ENCODE results near the gene TMEM235.

Gene TMEM235

GRCh38 chr17:78230996-78231935 is at the start of gene TMEM235:
Gene TMEM235, plus strand, starts transcription at chr17:78231631. Its CDS starts 393 bp downstream, at chr17:78232024.
- DNase-seq (ENCODE audit: low read depth): no peak

DNA sequence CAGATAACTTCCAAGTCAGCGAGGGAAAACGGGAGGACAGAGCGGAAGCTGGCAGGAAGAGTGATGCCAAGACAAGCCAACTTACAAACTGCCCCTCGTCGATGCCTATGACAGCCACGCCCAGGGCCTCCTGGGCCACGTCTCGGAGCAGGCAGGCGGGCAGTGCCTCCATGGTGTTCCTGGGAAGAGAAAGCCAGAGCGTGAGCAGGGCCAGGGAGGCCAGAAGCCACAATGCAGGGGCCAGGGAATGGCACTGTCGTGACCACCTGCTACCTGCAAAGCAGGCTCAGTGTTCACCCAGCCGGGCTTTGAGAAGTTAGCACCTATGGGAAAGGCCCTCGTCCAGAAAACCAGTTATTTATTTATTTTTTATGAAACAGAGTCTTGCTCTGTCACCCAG is 48.9 kb upstream of the TMEM235 start:
- no peak for DNase-seq (ENCODE audit: low read depth)

GRCh38 chr17:78183916-78184315 is 47.5 kb upstream of the TMEM235 start:
- DNase-seq (ENCODE audit: low read depth): no peak

DNA sequence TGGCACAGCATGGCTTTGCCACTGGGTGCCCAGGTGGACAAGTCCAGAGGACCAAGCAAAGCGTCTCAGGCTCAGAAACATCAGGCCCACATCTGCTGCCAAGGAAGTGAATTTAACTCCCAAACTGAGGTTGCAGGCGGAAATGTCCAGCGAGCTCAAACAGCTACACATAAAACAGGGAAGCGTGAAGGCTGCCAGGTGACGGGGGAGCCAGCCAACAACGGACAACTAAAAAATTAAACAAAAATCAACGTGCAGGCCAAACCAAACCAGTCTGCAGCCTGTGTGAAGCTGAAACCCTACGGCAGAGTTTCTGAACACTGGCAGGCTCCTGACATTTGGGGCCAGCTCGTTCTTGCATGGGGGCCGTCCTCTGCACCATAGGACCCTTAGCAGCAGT is 47.1 kb upstream of the TMEM235 start:
- no peak for DNase-seq (ENCODE audit: low read depth)

DNA sequence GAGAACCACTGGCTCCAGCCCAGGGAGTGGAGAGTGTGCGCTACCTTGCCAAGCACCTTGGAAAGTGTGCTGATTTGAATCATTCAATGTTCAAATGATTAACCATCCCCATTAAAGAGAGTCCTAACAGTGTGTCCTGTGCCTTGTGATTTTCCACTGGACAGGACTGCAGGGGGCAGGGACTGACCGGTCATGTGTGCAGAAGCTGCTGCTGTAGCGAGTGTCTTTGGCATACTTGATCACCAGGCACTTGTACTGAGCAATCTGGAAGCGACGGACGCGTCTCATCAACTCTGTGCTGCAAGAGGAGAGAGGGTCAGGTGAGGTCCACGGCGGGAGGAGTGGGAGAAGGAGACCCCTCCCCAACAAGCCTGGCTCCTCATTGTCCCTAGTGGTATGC is 46.6 kb upstream of the TMEM235 start:
- DNase-seq (ENCODE audit: low read depth): no peak

DNA sequence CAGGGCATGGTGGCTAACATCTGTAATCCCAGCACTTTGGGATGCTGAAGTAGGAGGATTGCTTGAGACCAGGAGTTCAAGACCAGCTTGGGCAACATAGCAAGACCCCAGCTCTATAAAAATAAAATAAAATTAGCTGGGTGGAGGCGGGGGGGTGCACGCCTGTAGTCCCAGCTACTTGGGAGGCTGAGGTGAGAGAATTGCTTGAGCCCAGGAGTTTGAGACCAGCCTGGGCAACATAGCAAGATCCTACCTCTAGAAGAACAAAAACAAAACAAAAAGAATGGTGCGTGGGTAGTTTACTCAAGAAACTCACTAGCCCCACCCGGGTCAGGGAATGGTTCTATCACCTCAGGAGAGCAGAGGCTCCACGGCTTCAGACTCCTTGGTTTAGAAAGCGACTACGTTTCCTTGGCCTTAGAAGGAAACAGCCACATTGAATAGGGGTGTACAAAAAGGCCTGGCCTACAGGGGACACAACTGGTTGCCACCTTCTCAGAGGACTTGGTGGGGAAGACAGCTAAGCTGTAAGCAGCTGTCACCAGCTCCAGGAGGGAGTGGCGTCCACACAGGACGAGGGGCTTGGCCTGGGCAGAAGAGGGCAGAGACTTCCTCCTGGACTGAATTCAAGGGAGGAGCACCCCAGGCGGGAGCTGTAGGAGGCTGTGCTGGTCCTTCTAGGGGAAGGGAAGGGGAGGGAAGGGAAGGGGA is 45.3 kb upstream of the TMEM235 start:
- no peak for DNase-seq (ENCODE audit: low read depth)

DNA sequence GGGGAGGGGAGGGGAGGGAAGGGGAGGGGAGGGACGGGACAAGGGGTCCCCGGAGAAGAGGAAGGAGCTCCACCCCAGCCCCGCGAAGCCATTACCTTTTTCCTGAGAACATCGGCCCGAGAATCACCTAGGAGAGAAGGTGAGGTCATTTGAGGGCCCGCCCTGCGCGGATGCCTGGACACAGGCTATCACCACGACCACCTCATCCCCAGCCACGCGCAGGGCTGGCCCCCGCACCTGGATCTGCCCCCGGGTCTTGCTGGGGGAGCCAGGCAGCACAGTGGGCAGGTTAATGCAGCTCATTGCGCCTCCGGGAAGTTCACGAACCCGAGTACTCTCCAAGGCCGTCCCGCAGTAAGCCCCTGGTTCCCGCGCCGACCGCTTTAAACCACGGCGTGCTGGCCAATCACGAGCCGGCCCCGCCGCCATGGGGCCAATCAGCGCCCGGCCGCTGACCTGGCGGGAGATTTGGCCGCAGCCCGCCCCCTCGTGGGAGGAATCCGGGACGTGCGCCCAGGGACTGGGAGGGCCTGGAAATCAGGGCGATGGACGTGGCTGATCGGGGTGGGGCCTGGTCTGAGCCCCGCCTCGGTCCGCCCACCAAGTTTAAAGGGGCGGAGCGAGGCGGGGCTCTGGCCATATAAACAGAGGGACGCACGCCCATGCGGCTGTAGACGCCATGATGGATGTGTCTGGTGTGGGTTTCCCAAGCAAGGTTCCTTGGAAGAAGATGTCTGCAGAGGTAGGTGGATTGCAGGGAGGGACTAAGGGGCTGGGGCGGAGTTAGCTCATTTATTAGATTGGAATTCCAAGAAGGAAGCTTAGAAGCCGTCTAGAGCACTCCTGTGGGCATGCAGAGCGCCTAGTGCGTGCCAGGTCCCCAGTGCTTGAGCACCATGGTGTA is 44.5 kb upstream of the TMEM235 start, which contains the start of the genes AFMID and TK1:
TSS of gene AFMID (plus strand) at position 671 of the 904 bp plus-strand sequence. CDS start at position 680, 9 bp downstream.
TSS of gene TK1 (minus strand) at position 361 of the 904 bp plus-strand sequence. CDS start at position 303, 58 bp downstream.
- DNase-seq (ENCODE audit: low read depth): peak; percentile 96

DNA sequence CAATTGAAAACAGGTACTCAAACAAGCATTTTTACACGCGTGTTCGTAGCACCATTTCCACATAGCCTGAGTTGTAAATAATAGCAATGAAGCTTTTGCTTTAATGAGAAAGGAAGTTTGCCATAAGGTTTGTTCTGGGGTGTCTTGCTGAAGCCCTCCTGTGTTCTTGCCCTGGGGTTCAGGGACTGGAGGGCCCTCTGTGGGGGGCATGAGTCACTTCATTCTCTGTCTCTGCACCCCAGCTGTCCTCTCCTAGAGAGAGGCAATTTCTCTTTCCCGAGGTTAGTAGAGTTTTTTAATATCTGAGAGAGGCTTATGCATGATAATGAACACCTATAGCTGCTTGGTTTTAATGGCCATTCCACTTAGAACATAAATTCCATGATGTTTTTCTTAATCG is 34.7 kb upstream of the TMEM235 start:
- no peak for DNase-seq (ENCODE audit: low read depth)

- no peak for DNase-seq (ENCODE audit: low read depth)
Observed at GRCh38 chr17:78197147-78197832, 34.1 kb upstream of the TMEM235 start.

- DNase-seq (ENCODE audit: low read depth): no peak
Observed at GRCh38 chr17:78200451-78200850, 31.0 kb upstream of the TMEM235 start.

DNA sequence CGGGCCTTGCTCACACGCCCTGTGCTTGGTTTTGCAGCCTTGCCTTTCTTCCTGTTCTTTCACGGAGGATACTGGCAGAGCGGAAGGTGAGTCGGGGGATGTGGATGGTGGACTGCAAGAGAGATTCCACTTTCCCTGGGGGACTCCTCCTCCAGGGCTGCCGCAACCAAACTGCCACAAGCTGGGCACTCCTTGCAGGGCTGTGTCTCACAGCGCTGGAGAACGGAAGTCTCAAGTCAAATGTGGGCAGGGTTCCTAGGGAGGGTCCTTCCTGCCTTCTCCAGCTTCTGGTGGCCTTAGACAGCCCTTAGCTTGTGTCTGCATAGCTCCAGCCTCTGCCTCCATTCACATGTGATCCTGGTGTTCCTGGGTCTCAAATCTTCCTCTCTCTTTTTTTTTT is 28.8 kb upstream of the TMEM235 start:
- no peak for DNase-seq (ENCODE audit: low read depth)

GRCh38 chr17:78204387-78205123 is 26.9 kb upstream of the TMEM235 start:
- no peak for DNase-seq (ENCODE audit: low read depth)

- DNase-seq (ENCODE audit: low read depth): no peak
Observed at GRCh38 chr17:78205124-78205775, 26.2 kb upstream of the TMEM235 start.

DNA sequence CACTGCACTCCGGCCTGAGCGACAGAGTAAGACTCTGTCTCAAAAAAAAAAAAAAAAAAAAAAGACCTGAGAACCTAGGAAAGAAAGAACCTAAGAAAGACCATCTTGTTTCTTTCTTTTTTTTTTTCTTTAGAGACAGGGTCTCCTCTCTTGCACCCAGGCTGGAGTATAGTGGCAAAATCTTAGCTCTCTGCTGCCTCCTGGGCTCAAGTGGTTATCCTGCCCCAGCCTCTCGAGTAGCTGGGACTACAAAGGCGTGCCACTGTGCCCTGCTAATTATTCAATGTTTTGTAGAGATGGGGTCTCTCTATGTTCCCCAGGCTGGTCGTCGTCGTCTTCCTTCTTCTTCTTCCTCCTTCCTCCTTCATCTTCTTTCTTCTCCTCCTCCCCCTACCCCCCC is 25.1 kb upstream of the TMEM235 start:
- DNase-seq (ENCODE audit: low read depth): no peak

DNA sequence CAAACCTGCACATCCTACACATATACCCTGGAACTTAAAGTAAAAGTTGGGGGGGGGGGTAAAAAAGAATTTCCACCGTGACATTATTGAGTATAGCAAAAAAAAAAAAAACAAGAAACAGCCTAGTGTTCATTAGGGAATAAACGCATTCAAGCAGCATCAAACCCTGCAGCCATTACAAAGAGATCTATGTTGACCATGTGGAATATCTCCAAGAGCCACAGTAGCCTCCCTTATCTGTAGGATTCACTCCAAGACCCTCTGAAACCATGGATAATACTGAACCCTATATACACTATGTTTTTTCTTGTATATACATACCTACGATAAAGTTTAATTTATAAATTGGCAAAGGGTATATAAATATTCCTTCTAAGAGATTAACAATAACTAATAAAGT is 22.9 kb upstream of the TMEM235 start:
- DNase-seq (ENCODE audit: low read depth): no peak

DNA sequence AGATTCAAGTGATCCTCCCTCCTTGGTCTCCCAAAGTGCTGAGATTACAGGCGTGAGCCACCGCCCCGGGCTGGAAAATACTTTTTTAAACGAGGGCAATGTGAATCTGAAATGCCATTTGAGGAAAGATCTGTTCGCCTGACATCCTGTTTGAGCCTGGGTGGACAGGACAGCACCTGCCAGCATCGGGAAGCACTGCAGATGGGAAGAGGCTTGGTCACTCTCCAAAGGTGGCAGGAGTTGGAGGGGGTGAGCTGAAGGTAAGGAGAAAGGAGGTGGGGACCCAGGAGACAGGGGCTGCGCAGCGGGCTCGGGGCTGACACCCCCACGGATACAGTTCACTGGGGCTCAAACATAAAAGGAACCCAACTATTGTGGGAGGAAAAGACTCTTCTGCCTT is 21.3 kb upstream of the TMEM235 start:
- no peak for DNase-seq (ENCODE audit: low read depth)

GRCh38 chr17:78211032-78211431 is 20.4 kb upstream of the TMEM235 start:
- no peak for DNase-seq (ENCODE audit: low read depth)

DNA sequence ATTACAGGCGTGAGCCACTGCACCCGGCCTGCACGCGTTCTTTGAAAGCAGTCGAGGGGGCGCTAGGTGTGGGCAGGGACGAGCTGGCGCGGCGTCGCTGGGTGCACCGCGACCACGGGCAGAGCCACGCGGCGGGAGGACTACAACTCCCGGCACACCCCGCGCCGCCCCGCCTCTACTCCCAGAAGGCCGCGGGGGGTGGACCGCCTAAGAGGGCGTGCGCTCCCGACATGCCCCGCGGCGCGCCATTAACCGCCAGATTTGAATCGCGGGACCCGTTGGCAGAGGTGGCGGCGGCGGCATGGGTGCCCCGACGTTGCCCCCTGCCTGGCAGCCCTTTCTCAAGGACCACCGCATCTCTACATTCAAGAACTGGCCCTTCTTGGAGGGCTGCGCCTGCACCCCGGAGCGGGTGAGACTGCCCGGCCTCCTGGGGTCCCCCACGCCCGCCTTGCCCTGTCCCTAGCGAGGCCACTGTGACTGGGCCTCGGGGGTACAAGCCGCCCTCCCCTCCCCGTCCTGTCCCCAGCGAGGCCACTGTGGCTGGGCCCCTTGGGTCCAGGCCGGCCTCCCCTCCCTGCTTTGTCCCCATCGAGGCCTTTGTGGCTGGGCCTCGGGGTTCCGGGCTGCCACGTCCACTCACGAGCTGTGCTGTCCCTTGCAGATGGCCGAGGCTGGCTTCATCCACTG is 17.3 kb upstream of the TMEM235 start, which contains the start of gene BIRC5:
TSS of gene BIRC5 (plus strand) at position 238 of the 690 bp plus-strand sequence. CDS start at position 302, 64 bp downstream.
- DNase-seq (ENCODE audit: low read depth): peak; percentile 83

- no peak for DNase-seq (ENCODE audit: low read depth)
Observed at GRCh38 chr17:78214706-78215061, 16.7 kb upstream of the TMEM235 start.

Measured in iris pigment epithelial cell (primary cell).